ENCODE measurements around the gene TMEM11. TPM values are rescaled to one million over a fixed set of nuclear protein-coding genes. Genes with fewer than 3 reads are reported as not detected.

The TMEM11 gene
- total and polyA plus RNA-seq, 2 of the 8 experiments (the other 6 are each of a cell fraction or from before 2014, with no cell fraction given), result 33.3 to 90.4 TPM

- Histone ChIP-seq H4K8ac (ENCODE audit: extremely low read depth, insufficient read depth, low read length) (no peak overlapping the region; the same call in 1 of the 2 replicates), H4K5ac (ENCODE audit: insufficient read length, low read depth, low read length) (no peak overlapping the region), H3K4me1 (replicated peaks in 1 of 4; ENCODE audit: control insufficient read depth in 3 of 4, insufficient read depth in 4 of 4, low read length in 3 of 4) (no peaks in the 10 kb centered on the region), H3K9ac (replicated peaks in 1 of 4; ENCODE audit: extremely low read depth in 1 of 4, low read depth in 3 of 4, low read length in 3 of 4) (no peak overlapping the region), H4K20me1 (replicated peaks in 1 of 2; ENCODE audit: control insufficient read depth in 1 of 2, insufficient read depth in 2 of 2, low read length in 2 of 2) (no peaks in the 10 kb centered on the region), H4K91ac (replicated peaks; ENCODE audit: insufficient read length, low read length) (no peak overlapping the region), H3K4me3 (ENCODE audit: extremely low read depth in 1 of 4, insufficient read depth in 2 of 4, low read depth in 3 of 4, low read length in 4 of 4) (no peak overlapping the region), H3K56ac (replicated peaks; ENCODE audit: insufficient read length, low read depth, low read length) (no peak overlapping the region), H2BK120ac (replicated peaks; ENCODE audit: low read depth, low read length) (no peak overlapping the region), H2BK15ac (ENCODE audit: low read length) (no peak overlapping the region), H2AFZ (ENCODE audit: low read length) (no peak overlapping the region), H2BK5ac (ENCODE audit: low read depth, low read length) (no peak overlapping the region; the same call in 1 of the 2 replicates), H3K18ac (ENCODE audit: extremely low read depth, low read length) (no peak overlapping the region), H3K27me3 (replicated peaks in 1 of 4; ENCODE audit: control insufficient read depth in 3 of 4, extremely low read depth in 1 of 4, insufficient read depth in 3 of 4, low read length in 3 of 4) (no peaks in the 10 kb centered on the region), H3K27ac (ENCODE audit: low read depth, low read length) (no peak overlapping the region), H3K79me2 (ENCODE audit: control insufficient read depth in 1 of 2, insufficient read depth in 2 of 2, low read length in 2 of 2) (no peaks in the 10 kb centered on the region), H2AK5ac (ENCODE audit: low read depth, low read length) (no peak overlapping the region), H3K23ac (ENCODE audit: insufficient read length) (no peak overlapping the region), H3K14ac (ENCODE audit: insufficient read length) (no peak overlapping the region), H3K36me3 (ENCODE audit: control insufficient read depth in 2 of 4, insufficient read depth in 4 of 4, low read length in 3 of 4) (no peaks in the 10 kb centered on the region; a peak in 1 of 8 replicates), H3K4me2 (ENCODE audit: insufficient read depth in 1 of 2, low read depth in 2 of 2, low read length in 2 of 2) (no peak overlapping the region), H3K23me2 (ENCODE audit: low read depth, low read length) (no peaks in the 10 kb centered on the region), H3K9me3 (ENCODE audit: insufficient read depth in 2 of 2, low read depth in 1 of 2, low read length in 1 of 2) (no peaks in the 10 kb centered on the region), H3K4ac (replicated peaks; ENCODE audit: insufficient read length, low read depth, low read length) (no peak overlapping the region), H3K79me1 (ENCODE audit: low read depth, low read length) (no peaks in the 10 kb centered on the region; the same call in 1 of the 2 replicates), H2BK20ac (ENCODE audit: low read length) (no peak overlapping the region), H2BK12ac (ENCODE audit: low read depth, low read length) (no peak overlapping the region)
- CTCF ChIA-PET (ENCODE audit: partially characterized antibody), result interaction anchor here (0.8 to 2.9 kb wide), 4 partner anchors 8 to 90 kb away, joined by 3 to 16 read pairs (median 3); no protein-coding TSS in a partner anchor
- POLR2A ChIA-PET (ENCODE audit: partially characterized antibody), result interaction anchor here (0.6 to 1.4 kb wide), 2 partner anchors 18 to 25 kb away, joined by 3 read pairs; no protein-coding TSS in a partner anchor
- DNase-seq (ENCODE audit: low read depth in 1 of 2, low spot score in 2 of 2) (no peak), FAIRE-seq (no peak)
- WGBS, 2 experiments (ENCODE audit: extremely low coverage in 1 of 2, insufficient coverage in 1 of 2, insufficient read length in 1 of 2, insufficient replicate concordance in 2 of 2, low coverage in 1 of 2, low lambda C conversion rate in 2 of 2, missing lambda C conversion rate in 1 of 2), result 92% methylated on average over 17 of the region's 17 CpGs; no CpG with 5 or more reads in 1 of the 2 experiments
- no peak for TF ChIP-seq TBP (IDR thresholded peaks at IDR 0.05; ENCODE audit: low read depth, low read length)
- TF ChIP-seq ZNF274 (IDR thresholded peaks at IDR 0.05; ENCODE audit: borderline replicate concordance, extremely low read depth, low read length), result no peak
- TF ChIP-seq NRF1 (IDR thresholded peaks at IDR 0.05; ENCODE audit: low read depth, low read length), result no peak
- no peak for TF ChIP-seq KDM4A (IDR thresholded peaks at IDR 0.05; ENCODE audit: low read depth, low read length, severe bottlenecking)
- no peak for TF ChIP-seq SAP30 (IDR thresholded peaks at IDR 0.05; ENCODE audit: insufficient read depth, insufficient replicate concordance, low read length)
- no peak for TF ChIP-seq CHD1 (IDR thresholded peaks at IDR 0.05; ENCODE audit: low read depth, low read length)
- TF ChIP-seq HDAC2 (IDR thresholded peaks at IDR 0.05; ENCODE audit: borderline replicate concordance in 1 of 2, low read depth in 2 of 2, low read length in 2 of 2), result no peak
- no peak for TF ChIP-seq CTCF (IDR thresholded peaks at IDR 0.05; ENCODE audit: control extremely low read depth in 1 of 3, insufficient read depth in 1 of 3, low read depth in 1 of 3, low read length in 3 of 3)
- no peak for TF ChIP-seq SP2 (IDR thresholded peaks at IDR 0.05; ENCODE audit: low read length)
Measured at GRCh38 chr17:21171970-21172510, 41.9 kb downstream of the TMEM11 start.

All from H1 (cell line).